Stimulated activated CD8-positive, alpha-beta memory T cell treated with anti-CD3 and anti-CD28 coated beads, Interleukin-12 subunit alpha, Interleukin-12 subunit beta, amount 100 ng/mL, for 24 hours (primary cell): ENCODE results near the gene ZFAND5.

Source experiments
- DNase-seq: peaks from one replicate; pipeline ENCODE4 v3.0.0-alpha.2; 2020; ENCODE audit errors: extremely low read depth

ZFAND5 gene

DNA sequence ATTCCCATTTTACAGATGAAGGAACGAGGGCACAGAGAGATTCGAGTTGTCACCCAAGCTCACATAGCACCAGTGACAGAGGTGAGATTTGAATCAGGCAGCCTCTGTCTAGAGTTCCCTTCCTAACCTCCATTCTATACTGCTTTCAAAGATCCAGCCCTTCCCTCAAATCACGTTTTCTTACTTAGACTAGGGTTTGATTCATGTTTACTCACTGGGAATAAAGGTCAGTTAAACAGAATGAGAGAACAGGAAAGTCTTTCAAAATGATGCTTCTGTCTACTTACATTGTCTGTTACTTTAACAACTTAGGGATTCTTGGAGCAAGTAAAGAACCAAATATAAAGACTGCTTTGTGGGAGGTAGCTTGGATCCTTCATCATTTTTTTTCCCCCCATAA, 40.0 kb downstream of the ZFAND5 start:
- no peak for DNase-seq

DNA sequence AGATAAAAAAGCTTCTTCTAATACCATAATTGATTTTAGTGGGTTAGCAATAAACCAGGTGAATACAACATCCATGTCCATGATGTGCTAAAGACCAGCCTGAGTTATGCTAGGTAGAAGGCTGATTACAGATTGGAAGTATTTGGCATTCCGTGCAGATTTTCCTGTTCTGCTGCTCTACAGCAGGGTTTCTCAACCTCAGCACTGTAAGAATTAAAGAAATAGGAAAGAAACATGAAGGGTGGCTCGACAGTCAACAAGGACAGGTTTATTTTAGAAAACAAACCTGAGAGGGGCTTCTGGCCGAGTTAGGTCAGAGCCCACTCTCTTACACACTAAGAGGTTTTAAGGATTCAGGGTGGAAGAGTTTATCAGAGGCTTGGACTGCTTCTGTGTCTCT, 42.3 kb downstream of the ZFAND5 start:
- no peak for DNase-seq

- no peak for DNase-seq
These were observed 42.7 kb downstream of the ZFAND5 start for GRCh38 chr9:72322259-72322658.

GRCh38 chr9:72315510-72316311, 49.3 kb downstream of the ZFAND5 start:
- no peak for DNase-seq

DNA sequence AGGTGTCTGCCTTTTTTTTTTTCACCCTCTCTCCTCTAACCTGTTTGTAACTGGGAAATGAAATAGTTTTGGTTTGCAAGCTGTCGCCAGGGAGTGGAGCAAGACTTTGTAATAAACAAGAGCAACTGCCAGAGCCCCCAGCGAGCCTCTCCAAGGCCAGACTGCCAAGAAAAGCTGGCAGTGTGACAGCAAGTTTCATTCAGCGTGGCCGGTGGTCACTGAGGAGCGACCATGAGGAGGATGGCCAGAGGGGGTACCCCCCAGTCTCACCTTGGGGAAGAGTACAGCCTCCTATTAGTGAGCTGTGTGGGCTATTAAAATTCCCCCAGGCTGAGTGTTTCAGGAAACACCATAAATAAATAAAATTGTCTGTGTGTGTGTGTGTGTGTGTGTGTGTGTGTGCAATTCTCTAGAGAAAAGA, 49.9 kb downstream of the ZFAND5 start:
- DNase-seq, result no peak

- no peak for DNase-seq
These were observed 51.5 kb downstream of the ZFAND5 start for GRCh38 chr9:72313507-72313906.

DNA sequence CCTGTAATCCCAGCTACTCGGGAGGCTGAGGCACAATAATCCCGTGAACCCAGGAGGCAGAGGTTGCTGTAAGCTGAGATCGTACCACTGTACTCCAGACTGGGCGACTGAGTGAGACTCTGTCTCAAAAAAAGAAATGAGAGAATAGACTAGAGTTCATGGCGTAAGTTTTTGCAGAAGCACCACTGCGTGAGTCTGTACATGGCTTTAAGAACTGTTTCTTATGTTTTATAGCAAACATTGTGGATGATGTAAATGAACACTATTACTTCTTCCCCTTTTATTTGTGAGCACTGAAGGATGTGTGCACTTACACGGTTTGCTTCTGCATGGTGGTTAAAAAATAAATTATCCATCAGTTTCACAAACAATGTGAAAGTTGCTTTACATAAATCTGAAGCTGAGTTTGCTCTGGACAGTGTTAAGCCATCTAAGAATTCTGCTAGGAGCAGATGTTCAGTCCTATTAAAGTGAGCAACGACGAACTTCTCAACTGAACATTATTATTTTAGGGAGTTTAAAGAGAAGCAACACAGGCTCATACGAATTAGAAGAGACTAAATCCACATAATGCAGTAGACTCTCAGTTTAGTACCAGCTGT, 52.5 kb downstream of the ZFAND5 start:
- DNase-seq, result no peak

- DNase-seq, result no peak
These were observed 55.5 kb downstream of the ZFAND5 start for GRCh38 chr9:72309364-72310133.

DNA sequence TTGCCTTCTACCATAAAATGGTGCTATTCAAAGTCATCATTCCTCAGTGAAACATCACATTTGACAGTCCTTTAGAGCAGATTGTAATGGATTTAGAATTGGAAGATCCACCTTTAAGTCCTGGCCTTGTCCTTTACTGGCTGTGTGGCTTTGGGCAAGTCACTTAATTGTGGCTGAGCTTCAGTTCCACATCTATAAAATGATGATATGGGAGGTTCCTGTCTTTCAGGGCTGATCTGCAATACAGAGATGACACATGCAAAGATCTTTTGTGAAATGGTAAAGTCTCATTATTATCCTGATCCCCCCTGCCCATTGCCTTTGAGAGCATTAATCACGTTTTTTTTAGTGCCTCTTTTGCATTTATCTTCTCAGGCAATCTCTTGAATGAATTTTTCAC, 58.2 kb downstream of the ZFAND5 start:
- no peak for DNase-seq

- DNase-seq, result no peak
These were observed 59.3 kb downstream of the ZFAND5 start for GRCh38 chr9:72305707-72306106.

GRCh38 chr9:72305102-72305546, 59.9 kb downstream of the ZFAND5 start:
- DNase-seq, result no peak

DNA sequence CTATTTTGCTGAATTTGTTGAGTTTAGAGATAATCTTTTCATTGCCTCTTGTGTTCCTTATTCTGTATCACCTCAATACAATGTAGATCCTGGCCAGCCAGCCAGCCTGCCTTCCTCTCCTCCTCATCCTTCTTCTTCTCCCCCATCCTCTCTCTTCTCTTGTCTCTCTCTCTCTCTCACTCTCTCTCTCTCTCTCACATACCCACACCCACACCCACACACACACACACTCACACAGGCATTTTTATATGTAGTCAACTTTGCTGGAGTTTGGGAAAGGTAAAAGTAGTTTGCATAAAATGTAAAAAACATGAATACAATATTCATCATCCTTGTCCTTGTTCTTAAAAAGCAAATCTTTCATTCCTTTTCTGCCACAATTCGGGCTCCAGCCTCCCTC, 60.5 kb downstream of the ZFAND5 start:
- DNase-seq, result no peak
